CD4-positive, alpha-beta T cell treated with Interferon alpha-2 for 1 hour (primary cell): ENCODE measurements around the gene CD300LB.
"Not testable (repeated sequence)": the region's sequence is repeated elsewhere in the genome, so short reads cannot be mapped to it uniquely, and the experiment has no call there.

Experiments used
- DNase-seq, 2 donors: peaks; one replicate each; pipeline ENCODE4 v3.0.0-alpha.2; 2020 to 2022

Gene CD300LB

DNA sequence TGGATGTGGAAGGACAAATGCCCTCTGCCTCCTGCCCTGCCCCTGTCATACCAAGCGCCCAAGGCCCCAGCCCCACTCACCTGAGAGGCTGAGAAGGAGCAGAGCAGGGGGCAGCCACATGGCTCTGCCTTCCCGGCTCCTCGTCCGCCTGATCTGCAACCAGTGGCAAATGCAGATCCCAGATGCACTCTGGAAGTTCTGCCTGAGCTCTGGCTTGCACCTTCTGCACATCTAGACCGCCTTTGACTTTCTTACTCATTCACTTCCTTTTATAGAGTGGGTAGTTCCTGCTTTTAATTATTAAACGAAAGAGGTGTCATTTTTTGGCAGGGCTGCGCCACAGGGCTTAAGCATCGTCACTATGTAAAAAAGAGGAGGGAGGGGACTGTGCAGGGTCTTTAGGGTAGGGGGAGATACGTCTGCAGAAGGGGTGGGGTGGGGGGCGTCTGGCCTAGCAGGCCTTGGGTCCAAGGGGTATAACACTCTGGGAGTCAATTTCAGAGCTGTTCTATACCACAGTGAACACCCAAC lies at the start of gene CD300LB:
Gene CD300LB (minus strand): TSS at position 245 of the 531 bp plus-strand sequence. CDS start 125 bp downstream, at position 120.
- no peak for DNase-seq

DNA sequence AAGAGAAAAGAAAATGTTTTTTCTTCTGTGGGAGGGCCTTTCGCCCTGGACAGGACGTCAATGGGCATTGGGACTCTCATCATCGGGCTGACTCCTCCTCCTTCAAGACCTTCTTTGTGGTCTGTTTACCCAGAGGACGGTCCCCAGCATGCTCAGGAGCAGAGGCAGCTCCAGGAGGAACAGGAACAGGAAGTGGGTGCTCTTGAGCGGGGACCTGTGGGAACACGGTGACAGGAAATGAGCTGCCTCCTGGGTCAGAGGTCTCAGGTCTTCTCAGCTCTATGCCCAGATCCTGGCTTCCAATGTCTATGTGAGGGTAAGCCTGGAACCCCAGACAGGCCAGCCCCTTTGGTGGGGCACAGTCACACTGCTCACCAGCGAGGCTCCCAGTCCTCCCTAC lies 48.6 kb upstream of the CD300LB start:
- no peak for DNase-seq

DNA sequence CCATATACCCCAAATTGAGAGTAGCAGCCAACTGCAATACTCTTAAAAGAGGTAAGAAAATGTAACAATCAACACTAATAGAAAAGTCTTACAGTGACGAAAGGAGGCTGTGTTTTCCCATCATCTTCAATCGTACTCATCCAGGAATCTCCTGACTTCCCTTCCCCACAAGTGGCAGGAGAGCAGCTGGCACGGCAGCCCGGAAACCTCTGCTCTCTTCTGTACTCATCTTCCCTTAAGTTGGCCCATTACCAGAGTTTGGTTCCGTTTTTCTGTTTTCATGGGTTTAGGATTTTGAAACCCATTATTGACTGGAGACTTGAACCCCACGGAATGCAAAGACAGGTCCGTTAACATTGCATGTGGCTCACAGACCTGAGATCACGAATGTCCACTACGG lies 47.7 kb upstream of the CD300LB start:
- DNase-seq = no peak

GRCh38 chr17:74574489-74575142 lies 43.3 kb upstream of the CD300LB start:
- DNase-seq = no peak

DNA sequence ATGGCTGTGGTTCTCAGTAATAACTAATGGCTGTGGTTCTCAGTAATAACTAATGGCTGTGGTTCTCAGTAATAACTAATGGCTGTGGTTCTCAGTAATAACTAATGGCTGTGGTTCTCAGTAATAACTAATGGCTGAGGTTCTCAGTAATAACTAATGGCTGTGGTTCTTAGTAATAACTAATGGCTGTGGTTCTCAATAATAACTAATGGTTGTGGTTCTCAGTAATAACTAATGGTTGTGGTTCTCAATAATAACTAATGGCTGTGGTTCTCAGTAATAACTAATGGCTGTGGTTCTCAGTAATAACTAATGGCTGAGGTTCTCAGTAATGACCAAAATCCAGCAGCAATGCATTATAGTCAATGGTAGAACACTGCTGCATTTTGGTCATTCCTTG lies 42.4 kb upstream of the CD300LB start:
- not testable (repeated sequence) for DNase-seq

DNA sequence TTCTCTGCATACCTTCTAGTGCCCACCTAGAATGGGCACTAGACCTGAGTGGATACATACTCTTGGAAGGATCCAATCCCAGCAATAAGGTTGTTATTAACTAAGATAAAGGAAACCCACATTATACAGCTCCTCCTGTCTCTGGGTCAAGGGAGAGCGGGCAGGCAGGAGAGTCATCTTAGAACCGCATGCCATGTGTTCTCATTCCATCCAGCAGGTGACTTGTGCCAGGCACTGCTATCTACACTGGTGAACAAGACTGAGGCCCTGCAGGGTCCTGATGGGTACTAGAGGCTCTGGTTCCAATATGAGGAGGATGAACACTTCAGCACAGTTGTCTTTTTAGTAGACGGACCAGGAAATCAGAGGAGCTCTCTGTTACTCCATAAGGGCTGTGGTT lies 41.9 kb upstream of the CD300LB start:
- DNase-seq = no peak

DNA sequence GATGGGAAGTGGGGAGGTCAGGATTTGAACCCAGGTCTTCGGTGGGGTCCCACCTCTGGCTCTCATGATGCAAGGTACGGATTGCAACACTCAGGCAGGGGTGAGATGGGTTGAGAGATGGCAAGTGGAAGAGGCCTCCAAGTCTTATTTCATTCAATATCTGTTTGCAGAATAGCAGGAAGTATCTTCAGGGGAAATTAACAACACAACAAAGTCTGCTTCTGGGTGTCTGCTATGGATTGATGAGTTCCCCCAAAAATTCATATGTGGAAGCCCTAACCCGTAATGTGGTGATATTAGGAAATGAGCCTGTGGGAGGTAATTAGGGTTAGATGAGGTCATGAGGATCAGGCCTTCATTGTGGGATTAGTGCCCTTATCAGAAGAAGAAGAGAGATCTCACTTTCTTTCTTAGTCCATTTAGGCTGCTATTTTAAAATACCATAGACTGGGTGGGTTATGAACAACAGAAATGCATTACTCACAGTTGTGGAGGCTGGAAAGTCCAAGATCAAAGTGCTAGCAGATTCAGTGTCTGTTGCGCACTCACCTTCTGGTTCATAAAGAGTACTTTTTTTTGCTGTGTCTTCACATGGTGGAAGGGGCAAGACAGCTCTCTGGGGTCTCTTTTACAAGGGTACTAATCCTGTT lies 40.5 kb upstream of the CD300LB start:
- DNase-seq = no peak

DNA sequence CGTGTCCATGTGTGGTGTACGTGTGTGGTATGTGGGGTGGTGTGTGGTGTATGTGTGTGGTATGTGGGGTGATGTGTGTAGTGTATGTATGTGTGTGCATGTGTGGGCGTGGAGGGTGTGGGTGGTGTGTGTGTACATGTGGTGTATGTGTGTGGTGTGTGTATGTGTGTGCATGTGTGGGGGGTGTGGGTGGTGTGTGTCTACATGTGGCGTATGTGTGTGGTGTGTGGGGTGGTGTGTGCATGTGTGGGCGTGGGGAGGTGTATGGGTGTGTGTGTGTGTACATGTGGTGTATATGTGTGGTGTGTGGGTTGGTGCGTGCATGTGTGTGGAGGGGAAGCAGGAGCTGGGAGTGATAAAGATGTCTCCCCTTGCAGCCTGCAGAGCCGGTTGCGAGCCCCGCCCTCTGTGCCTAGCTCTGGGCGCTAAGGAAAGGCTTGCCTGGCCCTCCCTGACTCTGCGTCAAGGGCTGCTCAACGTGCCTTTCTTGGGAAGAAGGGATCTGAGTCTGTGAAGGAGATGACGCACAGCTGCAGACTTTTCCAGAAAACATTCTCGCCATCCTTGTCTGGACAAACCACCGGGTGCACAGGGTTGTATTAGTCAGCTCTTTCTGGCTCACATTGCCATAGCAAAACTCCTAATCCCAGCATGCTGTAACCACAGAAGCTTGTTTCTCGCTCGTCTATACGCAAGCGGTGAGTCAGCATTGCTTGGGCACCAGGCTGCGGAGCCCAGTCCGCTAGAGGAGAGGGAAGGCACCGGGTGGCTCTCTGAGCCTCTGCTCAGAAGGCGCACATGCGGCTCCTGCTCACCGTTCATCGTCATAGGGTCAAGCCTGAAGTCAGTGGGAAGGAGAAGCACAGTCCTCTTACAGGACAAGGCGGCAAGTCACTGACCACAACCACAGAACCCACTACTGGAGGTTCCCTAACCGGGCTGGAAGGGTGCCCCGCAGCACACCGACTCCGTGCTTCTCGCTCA lies 38.0 kb upstream of the CD300LB start:
- DNase-seq = peak; percentile 16 to 81

DNA sequence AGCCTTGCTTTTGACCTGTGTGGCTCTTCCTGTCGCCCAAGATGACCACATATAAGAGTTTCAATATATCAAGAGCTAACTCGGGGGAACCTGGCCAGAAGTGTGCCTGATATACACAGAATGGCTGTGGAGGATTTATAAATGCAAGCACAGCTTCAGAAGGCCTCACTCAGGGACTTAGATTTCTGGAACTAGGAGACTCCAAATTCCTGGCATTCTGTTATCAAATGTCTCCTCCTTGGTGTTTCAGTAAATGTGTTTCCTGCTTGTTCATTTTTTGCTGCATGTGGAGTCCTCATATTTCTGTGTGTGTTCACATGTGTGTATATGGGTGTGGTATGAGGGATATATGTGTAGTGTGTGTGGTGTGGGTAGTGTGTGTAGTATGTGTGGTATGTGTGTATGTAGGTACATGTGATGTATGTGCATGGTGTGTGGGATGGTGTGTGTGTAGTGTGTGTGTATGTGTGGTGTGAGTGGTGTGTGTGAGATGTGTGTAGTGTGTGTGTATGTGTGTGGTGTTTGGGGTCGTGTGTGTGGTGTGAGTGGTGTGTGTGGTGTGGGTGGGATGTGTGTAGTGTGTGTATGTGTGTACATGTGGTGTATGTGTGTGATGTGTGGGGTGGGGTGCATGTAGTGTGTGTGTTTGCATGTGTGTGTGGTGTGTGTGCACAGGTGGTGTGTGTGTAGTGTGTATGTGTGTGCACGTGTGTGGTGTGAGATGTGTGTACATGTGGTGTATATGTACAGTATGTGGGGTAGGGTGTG lies 37.0 kb upstream of the CD300LB start:
- no peak for DNase-seq

DNA sequence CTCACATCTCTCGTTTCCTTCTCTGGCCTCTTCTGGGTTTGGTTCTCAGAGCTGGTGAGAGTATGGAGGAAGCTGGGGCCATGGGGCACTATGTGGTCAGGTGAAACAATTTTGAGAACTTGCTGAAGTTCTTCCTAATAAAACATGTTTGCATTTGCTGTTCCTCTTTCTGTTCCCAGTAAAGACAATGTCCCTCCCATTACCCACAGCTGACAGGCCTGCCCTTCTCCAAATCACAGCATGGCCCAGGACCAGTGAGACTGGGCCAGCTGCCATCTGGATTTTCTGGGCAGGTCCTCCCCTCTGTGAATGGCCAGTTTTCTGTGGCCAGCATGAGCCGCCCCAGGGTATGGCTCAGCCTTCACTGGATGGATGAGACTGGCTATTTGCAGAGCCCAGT lies 36.1 kb upstream of the CD300LB start, which contains the start of gene CD300H:
Gene CD300H (minus strand): TSS at position 113 of the 400 bp plus-strand sequence.
- DNase-seq = peak; percentile 3 to 33

GRCh38 chr17:74566132-74566753 lies 35.0 kb upstream of the CD300LB start:
- peak; percentile 33 to 34 for DNase-seq

DNA sequence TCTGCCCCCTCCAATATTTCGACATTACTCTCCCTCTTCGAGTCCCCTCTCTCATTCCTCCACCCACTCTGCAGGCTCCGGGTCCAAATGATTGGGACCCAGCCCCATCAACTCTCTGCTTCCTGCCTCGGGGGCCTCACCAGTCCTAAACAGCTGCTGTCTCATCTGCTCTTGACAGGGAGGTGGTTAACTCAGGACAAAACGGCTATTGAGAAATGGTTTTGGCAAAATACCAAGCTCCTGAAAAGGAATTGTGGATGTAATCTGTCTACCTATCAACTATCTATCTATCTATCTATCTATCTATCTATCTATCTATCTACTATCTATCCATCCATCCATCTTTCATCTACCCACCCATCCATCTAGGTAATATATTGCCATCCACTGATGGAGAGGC lies 33.9 kb upstream of the CD300LB start:
- no peak for DNase-seq

GRCh38 chr17:74563358-74563757 lies 32.1 kb upstream of the CD300LB start:
- DNase-seq = no peak

- DNase-seq = no peak
These were observed 30.3 kb upstream of the CD300LB start for GRCh38 chr17:74561586-74561985.

- DNase-seq = no peak
These were observed 27.7 kb upstream of the CD300LB start for GRCh38 chr17:74558882-74559519.

DNA sequence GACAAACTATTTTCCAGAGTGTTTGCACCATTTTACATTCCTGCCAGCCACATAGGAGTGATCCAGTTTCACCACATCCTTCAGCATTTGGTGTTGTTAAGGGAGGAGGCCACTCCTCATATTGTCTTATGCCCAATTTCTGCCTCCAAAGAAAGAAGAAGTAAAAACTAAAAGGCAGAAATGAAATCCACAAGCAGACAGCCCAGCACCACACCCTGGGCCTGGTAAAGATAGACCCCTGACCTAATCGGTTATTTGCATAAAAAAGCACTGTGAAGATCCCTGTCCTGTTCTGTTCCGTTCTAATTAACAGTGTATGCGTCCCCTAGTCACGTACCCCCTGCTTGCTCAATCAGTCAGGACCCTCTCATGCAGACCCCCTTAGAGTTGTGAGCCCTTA lies 27.1 kb upstream of the CD300LB start:
- DNase-seq = not testable (repeated sequence)

DNA sequence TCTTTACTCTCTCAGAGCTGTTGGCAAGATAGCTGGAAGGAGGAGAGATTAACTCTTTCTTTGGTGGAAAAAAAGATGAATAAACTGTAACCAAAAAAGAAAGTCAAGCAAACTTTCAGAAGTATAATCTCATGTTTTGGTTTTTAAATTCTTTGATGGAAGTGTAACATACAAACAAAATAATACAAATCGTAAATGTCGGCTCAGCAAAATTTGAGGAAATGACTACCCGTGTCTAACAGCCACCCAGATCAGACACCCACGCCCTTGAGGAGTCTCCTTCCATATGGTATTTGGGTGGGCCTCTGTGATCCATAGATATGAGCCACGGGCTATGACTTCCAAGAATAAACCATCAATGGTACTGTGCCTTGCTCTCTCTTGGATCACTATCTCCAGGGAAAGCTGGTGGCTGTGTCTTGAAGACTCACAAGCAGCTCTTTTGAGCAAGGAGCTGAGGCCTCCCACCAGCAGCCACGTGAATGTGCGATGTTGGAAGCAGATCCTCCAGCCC lies 24.2 kb upstream of the CD300LB start:
- DNase-seq = no peak

DNA sequence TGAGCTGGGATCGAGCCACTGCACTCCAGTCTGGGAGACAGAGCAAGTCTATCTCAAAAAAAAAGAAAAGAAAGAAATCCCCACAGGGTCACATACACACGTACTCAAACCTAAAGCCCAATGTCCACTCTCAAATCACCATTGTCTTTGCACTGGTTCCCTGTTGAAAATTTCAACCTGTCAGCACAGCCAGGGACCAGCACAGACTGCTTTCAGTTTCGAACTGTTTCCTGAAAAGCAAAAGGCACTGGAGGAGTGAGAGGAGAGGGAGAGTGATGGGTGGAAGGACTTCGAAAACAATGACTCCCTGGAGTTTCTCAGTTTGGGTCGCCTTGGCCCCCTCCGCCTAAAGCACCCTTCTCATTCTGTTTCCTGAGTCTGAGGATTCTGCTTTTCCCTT lies 23.6 kb upstream of the CD300LB start:
- no peak for DNase-seq

DNA sequence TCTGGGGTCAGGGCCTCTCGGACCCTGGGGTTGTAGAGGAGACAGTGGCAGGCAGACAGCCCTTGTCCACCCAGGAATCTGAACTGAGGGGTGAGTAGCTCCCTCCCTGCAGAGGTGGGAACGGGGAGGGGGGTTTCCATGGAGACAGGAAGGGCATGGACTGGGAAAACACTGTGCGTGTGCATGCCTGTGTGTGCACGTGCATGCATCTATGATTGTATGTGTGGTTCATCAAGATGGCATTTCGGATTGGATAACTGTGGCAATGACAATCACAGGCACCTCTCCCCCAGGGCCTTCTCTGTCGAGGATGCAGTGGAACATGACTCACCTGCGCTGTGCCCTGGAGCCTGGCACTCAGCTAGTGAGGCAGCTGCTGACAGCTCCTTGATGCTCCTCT lies 20.8 kb upstream of the CD300LB start:
- no peak for DNase-seq

DNA sequence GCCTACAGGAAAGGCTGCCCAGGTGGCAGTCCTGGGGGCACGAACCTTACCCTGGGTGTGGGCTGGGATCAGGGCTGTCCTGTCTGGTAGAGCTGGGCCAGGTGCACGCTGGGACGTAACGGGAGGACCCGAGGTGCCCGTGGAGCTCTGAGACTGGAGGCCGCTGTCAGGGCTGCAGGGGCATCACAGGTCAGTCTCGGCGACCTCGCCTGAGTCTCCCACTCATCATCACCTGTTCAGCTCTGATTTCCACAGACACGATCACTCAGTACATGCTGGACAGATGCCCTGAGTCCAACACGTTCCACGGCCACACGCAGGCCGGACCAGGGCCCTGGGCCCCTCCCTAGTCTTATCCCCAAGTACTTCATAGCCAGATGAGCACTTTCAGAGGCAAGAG lies 19.3 kb upstream of the CD300LB start:
- DNase-seq = no peak

GRCh38 chr17:74549343-74549742 lies 18.1 kb upstream of the CD300LB start:
- DNase-seq = no peak
